IMR-90 (cell line): ENCODE measurements around the gene GABBR2. TPM values are rescaled to one million over a fixed set of nuclear protein-coding genes. Genes with fewer than 3 reads are reported as not detected.
A peak's percentile ranks its signal among the peaks of the same experiment; 100 is the strongest.

ENCODE experiments used
- ATAC-seq: fragments of 200-7000 bp; cut with Tn5 transposase; 2 replicates; pipeline ENCODE4 v1.9.1; 2020; ENCODE audit warnings: low read depth, mild to moderate bottlenecking, moderate library complexity
- BruUV-seq: library from RNA; stranded (reverse); fragments of 400-500 nt; replicated peaks from 2 replicates; lab custom pipeline; 2021; lab: Mats Ljungman, UMichigan
- CTCF ChIA-PET: fragments of 300-600 bp; formaldehyde crosslinking; extraction: SDS; loops from one replicate; lab custom pipeline; 2021; ENCODE audit warnings: antibody characterized with exemption; lab: Yijun Ruan, JAX
- POLR2A ChIA-PET: fragments of 300-600 bp; sonication (Branson Sonifier 250); formaldehyde crosslinking; loops from one replicate; lab custom pipeline; 2022; ENCODE audit warnings: antibody characterized with exemption; ENCODE audit not compliant: unreplicated experiment; lab: Charles Lee
- DNase-seq: peaks from one replicate; pipeline ENCODE4 v3.0.0; 2013
- H2AFZ ChIP-seq: replicated peaks from 2 replicates; pipeline ENCODE3; 2013; ENCODE audit warnings: low read length, mild to moderate bottlenecking; ENCODE audit not compliant: poor library complexity
- H2AK5ac ChIP-seq: 2 replicates; pipeline ENCODE4 v1.6.1; 2013; ENCODE audit warnings: low read depth, low read length, inconsistent platforms
- H2AK9ac ChIP-seq: replicated peaks from 2 replicates; pipeline ENCODE3; 2013; ENCODE audit warnings: mild to moderate bottlenecking, low read depth, low read length, moderate library complexity; ENCODE audit not compliant: poor library complexity
- H2BK120ac ChIP-seq: 2 replicates; pipeline ENCODE4 v1.6.1; 2013; ENCODE audit warnings: low read depth, low read length, inconsistent platforms
- H2BK15ac ChIP-seq: 3 replicates; pipeline ENCODE4 v1.6.1; 2013; ENCODE audit warnings: low read depth, low read length, inconsistent platforms
- H2BK20ac ChIP-seq: 2 replicates; pipeline ENCODE4 v1.6.1; 2013; ENCODE audit warnings: low read depth, mild to moderate bottlenecking, inconsistent platforms, low read length, moderate library complexity
- H2BK5ac ChIP-seq: 2 replicates; pipeline ENCODE4 v1.6.1; 2013; ENCODE audit warnings: mild to moderate bottlenecking, low read depth, low read length, inconsistent platforms; ENCODE audit not compliant: poor library complexity, severe bottlenecking
- H3K14ac ChIP-seq: replicated peaks from 2 replicates; pipeline ENCODE4 v1.6.1; 2013; ENCODE audit warnings: low read depth, low read length, inconsistent platforms
- H3K18ac ChIP-seq: 2 replicates; pipeline ENCODE4 v1.6.1; 2013; ENCODE audit warnings: low read depth, low read length, control low read depth
- H3K23ac ChIP-seq: 2 replicates; pipeline ENCODE4 v1.6.1; 2013; ENCODE audit warnings: low read depth, low read length, inconsistent platforms
- H3K27ac ChIP-seq: 2 replicates; pipeline ENCODE4 v1.5.1; 2013; ENCODE audit warnings: mild to moderate bottlenecking, control low read depth, low read length; ENCODE audit not compliant: insufficient read depth
- H3K27me3 ChIP-seq: 2 replicates; pipeline ENCODE4 v1.6.1; 2013; ENCODE audit warnings: low read length; ENCODE audit not compliant: control insufficient read depth, insufficient read depth
- H3K36me3 ChIP-seq: 2 replicates; pipeline ENCODE4 v1.6.1; 2013; ENCODE audit warnings: low read length, mixed read lengths; ENCODE audit not compliant: control insufficient read depth, insufficient read depth
- H3K4ac ChIP-seq: 2 replicates; pipeline ENCODE4 v1.6.1; 2013; ENCODE audit warnings: low read depth, low read length, inconsistent platforms
- H3K4me1 ChIP-seq: 2 replicates; pipeline ENCODE4 v1.6.1; 2013; ENCODE audit warnings: low read length, mixed read lengths; ENCODE audit not compliant: control insufficient read depth, insufficient read depth
- H3K4me2 ChIP-seq: 2 replicates; pipeline ENCODE4 v1.6.1; 2013; ENCODE audit warnings: low read depth, mild to moderate bottlenecking, control low read depth, low read length, moderate library complexity
- H3K4me3 ChIP-seq: 2 replicates; pipeline ENCODE4 v1.5.1; 2013; ENCODE audit warnings: low read depth, mild to moderate bottlenecking, control low read depth, low read length, moderate library complexity; ENCODE audit not compliant: insufficient read depth
- H3K56ac ChIP-seq: 2 replicates; pipeline ENCODE4 v1.6.1; 2013; ENCODE audit warnings: low read length, inconsistent platforms; ENCODE audit not compliant: insufficient read depth; ENCODE audit errors: extremely low read depth
- H3K79me1 ChIP-seq, 2 experiments: 2 replicates each; pipeline ENCODE4 v1.6.1; 2013; ENCODE audit warnings: low read length in 2 of 2, inconsistent platforms in 1 of 2, low read depth in 1 of 2
- H3K9ac ChIP-seq: 2 replicates; pipeline ENCODE4 v1.6.1; 2013; ENCODE audit warnings: low read depth, low read length, control low read depth
- H3K9me1 ChIP-seq: 2 replicates; pipeline ENCODE4 v1.6.1; 2013; ENCODE audit warnings: low read length, inconsistent platforms; ENCODE audit not compliant: insufficient read depth
- H3K9me3 ChIP-seq: 2 replicates; pipeline ENCODE4 v1.6.1; 2013; ENCODE audit warnings: low read length; ENCODE audit not compliant: control insufficient read depth, insufficient read depth
- H4K20me1 ChIP-seq: 2 replicates; pipeline ENCODE4 v1.6.1; 2013; ENCODE audit warnings: low read length, inconsistent platforms; ENCODE audit not compliant: insufficient read depth
- H4K5ac ChIP-seq: 2 replicates; pipeline ENCODE4 v1.6.1; 2013; ENCODE audit warnings: mild to moderate bottlenecking, low read depth, low read length, control low read depth
- H4K8ac ChIP-seq, 2 experiments: 2 replicates each; pipeline ENCODE4 v1.6.1; 2013; ENCODE audit warnings: low read depth in 2 of 2, low read length in 2 of 2, control low read depth in 1 of 2, inconsistent platforms in 1 of 2
- H4K91ac ChIP-seq: 2 replicates; pipeline ENCODE4 v1.6.1; 2013; ENCODE audit warnings: low read depth, low read length, inconsistent platforms; ENCODE audit not compliant: insufficient read depth
- MAZ ChIP-seq: IDR thresholded peaks from 2 replicates; pipeline ENCODE4 v1.6.1; 2012; ENCODE audit warnings: low read depth, mild to moderate bottlenecking, low read length, improper control_type of control experiment, moderate library complexity, borderline replicate concordance
- MXI1 ChIP-seq: IDR thresholded peaks from 2 replicates; pipeline ENCODE4 v1.6.1; 2012; ENCODE audit warnings: low read depth, mild to moderate bottlenecking, low read length, moderate library complexity, borderline replicate concordance
- RCOR1 ChIP-seq: IDR thresholded peaks from 2 replicates; pipeline ENCODE4 v1.6.1; 2012; ENCODE audit warnings: mild to moderate bottlenecking, low read length, improper control_type of control experiment; ENCODE audit not compliant: insufficient replicate concordance
- WGBS, 2 experiments: methylation state at CpG; one replicate each; pipeline versions ENCODE4 v1.1.5 to v1.1.7; 2013; ENCODE audit warnings: missing lambda C conversion rate in 2 of 2; ENCODE audit not compliant: insufficient read length in 1 of 2; ENCODE audit errors: extremely low coverage in 2 of 2; 5-methylcytosine and 5-hydroxymethylcytosine counted together
- dilution Hi-C: fragments of 300-500 bp; cut with HindIII; formaldehyde crosslinking; loops from one replicate; pipeline ENCODE4 v1.14.3; 2018; ENCODE audit warnings: low sequenced_read_pairs; ENCODE audit not compliant: unreplicated experiment
- in situ Hi-C: fragments of 300-500 bp; cut with MboI; formaldehyde crosslinking; loops from 3 replicates; pipeline ENCODE4 v1.14.3; 2019; ENCODE audit warnings: low sequenced_read_pairs, inconsistent platforms, mixed read lengths
- intact Hi-C: fragments of 100-400 bp; cut with micrococcal nuclease; formaldehyde crosslinking; loops from 2 replicates; pipeline ENCODE4 v1.10.0; 2022
- polyA plus RNA-seq, 3 experiments: library from polyadenylated mRNA; depleted of rRNA; stranded (reverse); fragments of >200 nt; gene quantifications; 2 replicates each; pipeline ENCODE4 v1.2.3, GENCODE V29; 2012; ENCODE audit warnings: low replicate concordance in 1 of 3
- total RNA-seq: library from RNA; depleted of rRNA; stranded (reverse); fragments of >200 nt; gene quantifications from 2 replicates; pipeline ENCODE4 v1.2.3, GENCODE V29; 2012

Gene GABBR2
- total and polyA plus RNA-seq, 2 of the 4 experiments (the other 2 are of a cell fraction) = 14.2 to 20.3 TPM

DNA sequence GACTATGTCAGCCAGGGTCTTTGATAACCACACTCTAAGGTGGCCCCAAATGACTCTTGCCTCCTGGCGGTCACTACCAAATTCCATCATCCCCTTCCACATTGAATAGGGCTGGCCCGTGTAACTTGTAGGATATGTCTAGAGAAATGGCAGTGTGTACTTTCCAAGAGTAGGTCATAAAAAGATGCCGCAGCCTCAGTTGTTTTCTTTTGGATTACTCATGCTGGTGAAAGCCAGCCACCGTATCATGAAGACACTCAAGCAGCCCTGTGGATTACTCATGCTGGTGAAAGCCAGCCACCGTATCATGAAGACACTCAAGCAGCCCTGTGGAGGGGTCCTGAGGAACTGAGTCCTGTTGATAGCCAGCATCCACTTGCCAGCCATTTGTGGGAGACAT is 281.2 kb downstream of the GABBR2 start:
- Histone ChIP-seq H3K23ac (no peak overlapping the region), H2BK120ac (no peak overlapping the region), H3K27ac (no peak overlapping the region), H3K14ac (0 out of 2 replicates have a peak overlapping the region, but pooled peaks have one; percentile 23), H3K4me3 (no peak overlapping the region), H2BK20ac (0 out of 2 replicates have a peak overlapping the region, but pooled peaks have one; percentile 18), H4K20me1 (no peaks in the 10 kb centered on the region), H2AFZ (no peak overlapping the region), H4K8ac (no peak overlapping the region), H2BK15ac (no peak overlapping the region; the same call in 2 of the 3 replicates), H3K9me1 (peaks cover 11% of the 10 kb centered on the region), H3K79me1 (peaks cover 0 to 8% of the 10 kb centered on the region in 2 experiments; a peak in 2 of 4 replicates), H3K18ac (no peak overlapping the region), H3K4me2 (no peak overlapping the region), H3K9me3 (no peaks in the 10 kb centered on the region), H3K27me3 (no peaks in the 10 kb centered on the region), H2AK9ac (no peak overlapping the region), H3K4ac (no peak overlapping the region; the same call in 1 of the 2 replicates), H3K9ac (no peak overlapping the region), H3K4me1 (peaks cover 12% of the 10 kb centered on the region), H4K91ac (no peak overlapping the region), H3K36me3 (no peaks in the 10 kb centered on the region), H4K5ac (no peak overlapping the region), H3K56ac (no peak overlapping the region), H2BK5ac (no peak overlapping the region), H2AK5ac (no peak overlapping the region)
- ATAC-seq (no peak), DNase-seq (no peak)
- ChIA-PET CTCF (no interaction called here), POLR2A (no interaction called here)
- intact Hi-C loops = no loop called here
- in situ Hi-C loops = no loop called here
- 50% methylated on average over 1 of the region's 5 CpGs; no CpG with 5 or more reads in 1 of the 2 experiments for WGBS, 2 experiments
- TF ChIP-seq RCOR1 = no peak
- TF ChIP-seq MXI1 = no peak
- TF ChIP-seq MAZ = no peak
- BruUV-seq = no TSS peak
- dilution Hi-C loops = no loop called here
